Immature natural killer cell (primary cell): ENCODE data around the gene OR5AN1. TPM values are rescaled to one million over a fixed set of nuclear protein-coding genes. Genes with fewer than 3 reads are reported as not detected.

ENCODE experiments used
- DNase-seq, 3 donors: peaks; one replicate each; pipeline ENCODE4 v3.0.0; 2022; ENCODE audit warnings: mixed read lengths in 1 of 3
- H3K27ac Mint-ChIP-seq, 6 donors: one replicate each; pipeline ENCODE4 v1.8.0; 2020; ENCODE audit warnings: mixed read lengths in 6 of 6, mild to moderate bottlenecking in 5 of 6, inconsistent platforms in 4 of 6, moderate library complexity in 3 of 6
- H3K27me3 Mint-ChIP-seq, 3 donors: one replicate each; pipeline ENCODE4 v1.8.0; 2020 to 2021; ENCODE audit warnings: low read depth in 3 of 3, mild to moderate bottlenecking in 3 of 3, mixed read lengths in 3 of 3, moderate library complexity in 3 of 3, inconsistent platforms in 1 of 3
- H3K36me3 Mint-ChIP-seq, 3 donors: one replicate each; pipeline ENCODE4 v1.8.0; 2020; ENCODE audit warnings: mixed read lengths in 3 of 3, inconsistent platforms in 2 of 3, mild to moderate bottlenecking in 2 of 3
- H3K4me1 Mint-ChIP-seq, 2 donors: one replicate each; pipeline ENCODE4 v1.8.0; 2020; ENCODE audit warnings: inconsistent platforms in 2 of 2, mild to moderate bottlenecking in 2 of 2, mixed read lengths in 2 of 2, moderate library complexity in 1 of 2
- H3K4me3 Mint-ChIP-seq, 5 donors: one replicate each; pipeline ENCODE4 v1.8.0; 2020; ENCODE audit warnings: mild to moderate bottlenecking in 5 of 5, mixed read lengths in 5 of 5, inconsistent platforms in 3 of 5, moderate library complexity in 3 of 5
- H3K9me3 Mint-ChIP-seq, 6 donors: one replicate each; pipeline ENCODE4 v1.8.0; 2020; ENCODE audit warnings: mild to moderate bottlenecking in 6 of 6, mixed read lengths in 6 of 6, inconsistent platforms in 4 of 6, moderate library complexity in 3 of 6
- polyA plus RNA-seq, 3 donors: library from polyadenylated mRNA; unstranded; fragments of 300-500 nt; fragmentation: Illumina TruSeq; gene quantifications; one replicate each; pipeline ENCODE4 v1.2.3, GENCODE V29; 2021

Gene OR5AN1
- polyA plus RNA-seq, 3 donors from 2014 or later, result not detected

DNA sequence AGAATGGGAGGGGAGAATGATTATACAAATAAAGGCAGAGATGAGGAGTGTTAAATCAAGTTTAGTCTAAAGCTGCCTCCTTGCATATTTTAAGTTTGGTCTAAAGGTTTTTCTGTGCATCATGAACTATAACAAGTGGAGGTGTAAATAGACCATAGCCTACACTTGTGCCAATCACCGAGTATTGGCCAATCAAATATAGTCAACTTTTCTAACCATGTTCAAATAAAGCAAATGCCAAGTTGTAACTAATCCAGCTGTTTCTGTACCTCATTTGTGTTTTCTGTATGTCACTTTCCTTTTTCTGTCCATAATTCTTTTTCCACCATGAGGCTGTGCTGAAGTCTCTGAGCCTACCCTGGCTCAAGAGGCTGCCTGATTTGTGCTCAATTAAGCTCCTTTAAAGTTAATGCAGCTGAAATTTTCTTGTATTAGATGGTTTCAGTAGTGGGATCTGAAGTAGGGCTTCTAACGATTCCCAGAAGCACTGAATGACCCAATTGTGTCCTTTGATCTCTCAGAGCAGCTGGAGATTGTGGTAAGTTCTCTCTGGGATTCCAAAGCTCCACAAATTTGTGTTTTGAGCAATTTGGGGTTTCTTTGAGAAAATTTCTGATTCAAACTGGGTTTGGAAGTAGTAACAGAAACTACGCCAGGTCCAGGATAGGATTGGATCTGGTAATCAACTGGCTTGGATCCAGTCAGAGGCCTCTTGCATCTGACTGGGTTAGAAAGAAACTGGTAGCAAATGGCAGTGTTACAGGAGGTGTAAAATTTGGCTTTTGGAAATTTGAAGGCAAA is 42.0 kb downstream of the OR5AN1 start:
- peaks cover 0 to 17% (median 3%) of the 10 kb centered on the region in 6 donors for H3K9me3 Mint-ChIP-seq
- peaks cover 2 to 5% (median 2%) of the 10 kb centered on the region in 3 donors for H3K27me3 Mint-ChIP-seq
- no peak overlapping the region for H3K4me3 Mint-ChIP-seq
- no peak overlapping the region for H3K27ac Mint-ChIP-seq
- DNase-seq, result no peak
- no peaks in the 10 kb centered on the region for H3K4me1 Mint-ChIP-seq
- no peaks in the 10 kb centered on the region for H3K36me3 Mint-ChIP-seq

DNA sequence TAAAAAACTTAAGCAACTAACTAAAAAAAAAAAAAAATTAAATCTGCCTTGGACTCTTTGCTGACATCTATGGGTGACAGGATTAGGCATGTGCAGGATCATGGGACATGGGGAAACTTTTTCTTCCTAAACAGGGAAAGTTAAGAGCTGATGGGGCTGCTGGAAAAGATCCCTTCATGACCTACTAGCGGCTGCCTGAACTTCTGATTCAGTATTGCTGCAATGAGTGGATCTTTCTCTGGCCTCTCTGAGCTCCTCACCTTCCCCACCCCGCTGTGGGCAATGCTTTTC is 42.5 kb downstream of the OR5AN1 start:
- no peak overlapping the region for H3K27ac Mint-ChIP-seq
- DNase-seq, result no peak
- no peaks in the 10 kb centered on the region for H3K36me3 Mint-ChIP-seq
- no peaks in the 10 kb centered on the region for H3K4me1 Mint-ChIP-seq
- peaks cover 0 to 17% (median 5%) of the 10 kb centered on the region in 6 donors for H3K9me3 Mint-ChIP-seq
- H3K4me3 Mint-ChIP-seq, result no peak overlapping the region
- peaks cover 0 to 5% (median 2%) of the 10 kb centered on the region in 3 donors for H3K27me3 Mint-ChIP-seq

DNA sequence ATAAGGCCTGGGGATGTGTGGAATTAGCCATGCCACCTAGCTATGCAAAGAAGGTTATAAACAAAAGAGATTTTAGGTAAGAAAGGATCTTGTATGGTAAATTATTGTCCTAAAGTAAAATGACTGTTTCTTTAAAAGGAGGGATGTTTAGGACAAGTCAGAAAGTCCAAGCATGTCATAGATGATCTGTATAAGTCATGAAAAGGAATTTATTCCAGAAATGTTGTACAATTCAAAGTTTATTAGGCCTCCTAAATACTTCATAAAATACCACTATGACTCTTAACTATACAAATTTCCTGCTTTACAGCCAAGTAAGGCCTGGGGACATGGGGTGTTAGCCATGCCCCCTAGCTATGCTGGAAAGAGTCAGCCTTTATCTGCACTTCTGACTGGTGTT is 44.9 kb downstream of the OR5AN1 start:
- Mint-ChIP-seq H3K27me3 (peaks cover 0 to 5% (median 0%) of the 10 kb centered on the region in 3 donors), H3K27ac (no peak overlapping the region), H3K4me3 (no peak overlapping the region), H3K9me3 (peaks cover 0 to 17% (median 5%) of the 10 kb centered on the region in 6 donors), H3K4me1 (no peaks in the 10 kb centered on the region), H3K36me3 (no peaks in the 10 kb centered on the region)
- no peak for DNase-seq

DNA sequence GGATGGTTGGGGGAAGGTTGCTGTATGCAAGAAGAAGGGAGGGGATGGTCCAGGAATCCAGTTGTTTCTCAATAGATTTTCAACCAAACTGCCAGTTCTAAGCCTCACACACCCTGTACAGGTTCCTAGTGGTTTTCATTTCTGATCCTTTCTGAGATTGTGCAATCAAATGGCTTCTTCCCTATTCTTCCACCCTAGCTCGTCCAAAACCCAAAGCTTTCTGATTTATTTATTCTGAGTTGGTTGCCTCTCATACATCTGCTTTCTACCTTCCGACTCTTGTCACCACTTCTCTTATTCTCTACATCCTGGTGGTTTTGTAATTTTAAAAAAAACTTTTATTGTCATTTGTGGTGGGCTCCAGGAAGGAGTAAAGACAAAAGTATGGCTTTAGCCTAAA is 55.0 kb downstream of the OR5AN1 start:
- H3K4me3 Mint-ChIP-seq, result no peak overlapping the region
- no peak for DNase-seq
- peaks cover 2 to 16% of the 10 kb centered on the region in 2 donors for H3K4me1 Mint-ChIP-seq
- H3K27me3 Mint-ChIP-seq, result peaks cover 2 to 11% (median 4%) of the 10 kb centered on the region in 3 donors
- peaks cover 0 to 17% (median 3%) of the 10 kb centered on the region in 6 donors for H3K9me3 Mint-ChIP-seq
- H3K36me3 Mint-ChIP-seq, result no peaks in the 10 kb centered on the region
- H3K27ac Mint-ChIP-seq, result no peak overlapping the region

DNA sequence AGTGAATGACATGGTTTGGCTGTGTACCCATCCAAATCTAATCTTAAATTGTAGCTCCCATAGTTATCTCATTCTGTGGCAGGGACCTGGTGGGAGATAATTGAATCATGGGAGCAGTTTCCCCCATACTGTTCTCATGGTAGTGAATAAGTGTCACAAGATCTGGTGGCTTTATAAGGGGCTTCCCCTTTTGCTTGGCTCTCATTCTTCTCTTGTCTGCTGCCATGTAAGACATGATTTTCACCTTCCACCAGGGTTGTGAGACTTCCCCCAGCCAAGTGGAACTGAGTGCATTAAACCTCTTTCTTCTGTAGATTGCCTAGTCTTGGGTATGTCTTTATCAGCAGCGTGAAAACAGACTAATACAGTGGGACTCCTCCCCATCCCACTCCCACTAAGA is 56.4 kb downstream of the OR5AN1 start:
- H3K9me3 Mint-ChIP-seq, result peaks cover 0 to 11% (median 1%) of the 10 kb centered on the region in 6 donors
- H3K36me3 Mint-ChIP-seq, result no peaks in the 10 kb centered on the region
- H3K4me1 Mint-ChIP-seq, result peaks cover 2 to 16% of the 10 kb centered on the region in 2 donors
- no peak overlapping the region for H3K4me3 Mint-ChIP-seq
- DNase-seq, result no peak
- peaks cover 2 to 11% (median 6%) of the 10 kb centered on the region in 3 donors for H3K27me3 Mint-ChIP-seq
- H3K27ac Mint-ChIP-seq, result no peak overlapping the region

DNA sequence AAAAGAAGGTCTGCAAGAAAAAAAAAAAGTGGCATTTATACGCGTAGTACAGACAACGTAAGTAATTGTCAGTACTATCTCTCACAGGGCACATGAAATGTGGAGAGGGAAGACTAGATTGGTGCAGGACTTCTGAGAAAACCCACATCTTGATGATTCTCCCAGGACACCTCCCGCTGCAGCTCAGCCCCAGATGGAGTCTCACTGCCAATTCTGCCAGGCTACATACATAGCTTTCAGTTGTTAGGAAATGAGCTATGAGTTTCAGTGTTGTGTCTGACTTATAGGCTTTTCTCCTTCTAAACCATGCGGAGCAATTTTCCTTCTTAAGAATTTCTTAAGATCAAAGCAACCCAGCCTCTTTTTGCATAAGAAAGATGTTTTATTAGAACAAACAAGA is 57.9 kb downstream of the OR5AN1 start:
- H3K36me3 Mint-ChIP-seq, result no peaks in the 10 kb centered on the region
- H3K4me3 Mint-ChIP-seq, result no peak overlapping the region
- DNase-seq, result no peak
- no peak overlapping the region for H3K27ac Mint-ChIP-seq
- peaks cover 0 to 2% (median 0%) of the 10 kb centered on the region in 6 donors for H3K9me3 Mint-ChIP-seq
- peaks cover 2 to 10% (median 8%) of the 10 kb centered on the region in 3 donors for H3K27me3 Mint-ChIP-seq
- peaks cover 2 to 16% of the 10 kb centered on the region in 2 donors for H3K4me1 Mint-ChIP-seq

DNA sequence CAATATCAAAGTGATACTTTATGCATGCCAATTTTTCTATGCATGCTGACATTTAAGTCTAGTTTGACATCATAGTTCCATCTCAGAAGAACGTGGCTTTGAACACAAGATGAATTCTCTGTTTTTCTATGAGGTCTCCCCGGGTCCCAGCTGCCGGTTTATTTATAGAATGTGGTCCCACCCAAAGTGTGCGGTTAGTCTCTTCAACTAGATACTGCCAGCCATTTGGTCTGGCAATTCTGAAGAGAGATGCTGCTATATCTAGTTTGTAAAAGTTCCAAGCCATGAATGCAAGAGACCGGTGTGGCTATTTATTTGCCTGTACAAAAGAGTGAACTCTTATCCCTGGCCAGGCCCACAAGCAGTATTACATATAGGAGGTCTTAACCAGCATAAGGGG is 58.3 kb downstream of the OR5AN1 start:
- Mint-ChIP-seq H3K4me1 (peaks cover 2 to 16% of the 10 kb centered on the region in 2 donors), H3K9me3 (peaks cover 0 to 2% (median 0%) of the 10 kb centered on the region in 6 donors), H3K27ac (no peak overlapping the region), H3K4me3 (no peak overlapping the region), H3K27me3 (peaks cover 2 to 10% (median 8%) of the 10 kb centered on the region in 3 donors), H3K36me3 (no peaks in the 10 kb centered on the region)
- DNase-seq, result no peak

DNA sequence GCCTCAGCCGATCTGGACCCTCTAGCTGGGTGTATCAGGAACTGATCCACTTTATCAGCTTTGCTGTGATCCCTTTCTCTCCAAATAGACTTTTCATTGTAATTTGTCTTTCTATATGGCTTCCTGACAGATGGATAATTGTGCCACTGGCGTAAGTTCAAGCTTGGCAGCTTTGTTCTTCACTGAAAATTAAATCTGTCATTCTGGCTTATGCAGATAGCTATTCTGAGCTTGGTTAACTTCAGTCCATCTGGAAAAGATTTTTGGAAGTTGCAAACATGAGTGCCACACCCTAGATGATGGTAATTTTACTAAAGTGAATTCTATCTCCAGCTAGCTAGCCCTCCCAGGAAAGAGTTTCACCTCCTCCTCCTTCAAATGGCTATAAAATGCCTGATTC is 59.5 kb downstream of the OR5AN1 start:
- H3K27me3 Mint-ChIP-seq, result peaks cover 2 to 9% (median 6%) of the 10 kb centered on the region in 3 donors
- no peaks in the 10 kb centered on the region for H3K36me3 Mint-ChIP-seq
- no peak overlapping the region for H3K27ac Mint-ChIP-seq
- no peak overlapping the region for H3K4me3 Mint-ChIP-seq
- peaks cover 0 to 2% (median 0%) of the 10 kb centered on the region in 6 donors for H3K9me3 Mint-ChIP-seq
- DNase-seq, result no peak
- peaks cover 2 to 16% of the 10 kb centered on the region in 2 donors for H3K4me1 Mint-ChIP-seq

Other genes starting within 250 kb of the OR5AN1 start
- 10 to 100 TPM; 28.6 to 41.8 (median 31.2) TPM for gene FAM111A, start 216.0 kb upstream of the OR5AN1 start, polyA plus RNA-seq
- gene DTX4, start 186.8 kb upstream of the OR5AN1 start, polyA plus RNA-seq, result 1 to 10 TPM in 1 of 3 donors, under 1 TPM in 2; 0.16 to 1.2 (median 0.22) TPM
- gene MPEG1, start 146.0 kb upstream of the OR5AN1 start, polyA plus RNA-seq, result 10 to 100 TPM in 1 of 3 donors, 1 to 10 TPM in 2; 1.7 to 13.2 (median 7.1) TPM
- not detected for gene OR5A2, start 67.5 kb downstream of the OR5AN1 start, polyA plus RNA-seq
- gene OR5A1, start 77.6 kb downstream of the OR5AN1 start, polyA plus RNA-seq, result not detected
- not detected for gene OR4D6, start 98.1 kb downstream of the OR5AN1 start, polyA plus RNA-seq
- not detected for gene OR4D10, start 114.4 kb downstream of the OR5AN1 start, polyA plus RNA-seq
- not detected for gene OR4D11, start 144.7 kb downstream of the OR5AN1 start, polyA plus RNA-seq
- not detected for gene OR4D9, start 152.6 kb downstream of the OR5AN1 start, polyA plus RNA-seq